ENCODE results near the gene KIF2A.

DNA sequence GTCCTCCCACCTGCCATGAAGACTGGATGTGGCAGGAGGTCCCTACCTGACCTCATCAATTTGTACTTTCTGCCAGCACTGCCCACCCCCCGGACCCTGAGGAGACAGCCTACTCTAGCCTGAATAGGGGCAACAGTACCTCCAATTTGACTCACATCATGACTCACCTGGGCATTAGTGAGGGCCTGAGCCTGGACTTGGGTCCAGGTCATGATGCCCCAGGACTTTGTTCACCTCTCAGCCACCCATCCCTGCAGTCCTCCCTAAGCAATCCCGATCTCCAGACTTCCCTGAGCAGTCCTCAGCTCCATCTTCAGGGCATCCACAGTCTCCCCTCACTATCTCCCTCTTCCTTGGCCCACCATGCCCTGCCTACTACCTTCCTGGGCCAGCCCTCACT, 28.1 kb downstream of the KIF2A start:
- TF ChIP-seq, protein P1, sequence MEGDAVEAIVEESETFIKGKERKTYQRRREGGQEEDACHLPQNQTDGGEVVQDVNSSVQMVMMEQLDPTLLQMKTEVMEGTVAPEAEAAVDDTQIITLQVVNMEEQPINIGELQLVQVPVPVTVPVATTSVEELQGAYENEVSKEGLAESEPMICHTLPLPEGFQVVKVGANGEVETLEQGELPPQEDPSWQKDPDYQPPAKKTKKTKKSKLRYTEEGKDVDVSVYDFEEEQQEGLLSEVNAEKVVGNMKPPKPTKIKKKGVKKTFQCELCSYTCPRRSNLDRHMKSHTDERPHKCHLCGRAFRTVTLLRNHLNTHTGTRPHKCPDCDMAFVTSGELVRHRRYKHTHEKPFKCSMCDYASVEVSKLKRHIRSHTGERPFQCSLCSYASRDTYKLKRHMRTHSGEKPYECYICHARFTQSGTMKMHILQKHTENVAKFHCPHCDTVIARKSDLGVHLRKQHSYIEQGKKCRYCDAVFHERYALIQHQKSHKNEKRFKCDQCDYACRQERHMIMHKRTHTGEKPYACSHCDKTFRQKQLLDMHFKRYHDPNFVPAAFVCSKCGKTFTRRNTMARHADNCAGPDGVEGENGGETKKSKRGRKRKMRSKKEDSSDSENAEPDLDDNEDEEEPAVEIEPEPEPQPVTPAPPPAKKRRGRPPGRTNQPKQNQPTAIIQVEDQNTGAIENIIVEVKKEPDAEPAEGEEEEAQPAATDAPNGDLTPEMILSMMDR (conservative IDR thresholded peaks at IDR 0.05; ENCODE audit: low read depth, low read length), result no peak
- TF ChIP-seq POLR2A (IDR thresholded peaks at IDR 0.05; ENCODE audit: low read depth, low read length) (no peak), CHD1 (IDR thresholded peaks at IDR 0.05; ENCODE audit: low read depth, low read length) (no peak)

All from IMR-90 (cell line).